HEK293T (cell line): ENCODE results near the gene DDX23.
"Not testable (repeated sequence)": the region's sequence is repeated elsewhere in the genome, so short reads cannot be mapped to it uniquely, and the experiment has no call there.

Experiments used
- ARNT ChIP-seq: fragments of 450-650 bp; IDR thresholded peaks from 2 replicates; pipeline ENCODE4 v1.6.1; 2017; ENCODE audit warnings: mild to moderate bottlenecking
- BHLHE40 ChIP-seq: fragments of 450-650 bp; IDR thresholded peaks from 2 replicates; pipeline ENCODE4 v1.6.1; 2016; ENCODE audit warnings: mild to moderate bottlenecking, moderate library complexity, borderline replicate concordance
- CTBP1 ChIP-seq: fragments of 450-650 bp; IDR thresholded peaks from 2 replicates; pipeline ENCODE4 v1.6.1; 2016; ENCODE audit warnings: borderline replicate concordance
- ELF4 ChIP-seq: fragments of 450-650 bp; IDR thresholded peaks from 2 replicates; pipeline ENCODE4 v1.6.1; 2017; ENCODE audit warnings: antibody characterized with exemption
- FOXM1 ChIP-seq: fragments of 450-650 bp; IDR thresholded peaks from 2 replicates; pipeline ENCODE4 v1.6.1; 2017; ENCODE audit warnings: mild to moderate bottlenecking, borderline replicate concordance
- L3MBTL2 ChIP-seq: fragments of 450-650 bp; conservative IDR thresholded peaks from 2 replicates; pipeline ENCODE4 v1.6.1; 2016; ENCODE audit warnings: mild to moderate bottlenecking
- NFRKB ChIP-seq: fragments of 450-650 bp; IDR thresholded peaks from 2 replicates; pipeline ENCODE4 v1.6.1; 2016; ENCODE audit warnings: mild to moderate bottlenecking, moderate library complexity
- PKNOX1 ChIP-seq: fragments of 450-650 bp; IDR thresholded peaks from 2 replicates; pipeline ENCODE4 v1.6.1; 2016
- SP1 ChIP-seq: fragments of 450-650 bp; IDR thresholded peaks from 2 replicates; pipeline ENCODE4 v1.6.1; 2017
- SUZ12 ChIP-seq: fragments of 450-650 bp; IDR thresholded peaks from 2 replicates; pipeline ENCODE4 v1.6.1; 2016; ENCODE audit warnings: mild to moderate bottlenecking
- TARDBP ChIP-seq: fragments of 450-650 bp; IDR thresholded peaks from 2 replicates; pipeline ENCODE4 v1.6.1; 2016

- not testable (repeated sequence) for TF ChIP-seq FOXM1, SUZ12, PKNOX1, SP1, CTBP1, ELF4, NFRKB, TARDBP, L3MBTL2, ARNT, BHLHE40
Measured at GRCh38 chr12:48854932-48855331, 3.0 kb upstream of the DDX23 start.
